ENCODE results near the gene IVL. TPM values are rescaled to one million over a fixed set of nuclear protein-coding genes. Genes with fewer than 3 reads are reported as not detected.
A peak's percentile ranks its signal among the peaks of the same experiment; 100 is the strongest.

IVL gene
- polyA plus RNA-seq (ENCODE audit: insufficient read length in 12 of 12) = 10 to 100 TPM in 2 of 12 donors, 1 to 10 TPM in 1, under 1 TPM in 2, not detected in 7; 0.08 to 36.1 (median 1.9) TPM
- long read RNA-seq, donor 1 = 0 reads
- long read RNA-seq, donor 2 = 0 reads
- long read RNA-seq, donor 3 = 0 reads
- long read RNA-seq, donor 4 = 0 reads
- long read RNA-seq, donor 5 = 0 reads
- long read RNA-seq, donor 6 = 0 reads
- long read RNA-seq, donor 7 = 0 reads
- long read RNA-seq, donor 8 = 0 reads
- long read RNA-seq, donor 9, partial matches to known transcripts = 5 of 5 reads
- long read RNA-seq, donor 9, other reads (novel, unspliced or antisense) = 0 of 5 reads
- long read RNA-seq, donor 10 = 0 reads
- long read RNA-seq, donor 11 = 0 reads

DNA sequence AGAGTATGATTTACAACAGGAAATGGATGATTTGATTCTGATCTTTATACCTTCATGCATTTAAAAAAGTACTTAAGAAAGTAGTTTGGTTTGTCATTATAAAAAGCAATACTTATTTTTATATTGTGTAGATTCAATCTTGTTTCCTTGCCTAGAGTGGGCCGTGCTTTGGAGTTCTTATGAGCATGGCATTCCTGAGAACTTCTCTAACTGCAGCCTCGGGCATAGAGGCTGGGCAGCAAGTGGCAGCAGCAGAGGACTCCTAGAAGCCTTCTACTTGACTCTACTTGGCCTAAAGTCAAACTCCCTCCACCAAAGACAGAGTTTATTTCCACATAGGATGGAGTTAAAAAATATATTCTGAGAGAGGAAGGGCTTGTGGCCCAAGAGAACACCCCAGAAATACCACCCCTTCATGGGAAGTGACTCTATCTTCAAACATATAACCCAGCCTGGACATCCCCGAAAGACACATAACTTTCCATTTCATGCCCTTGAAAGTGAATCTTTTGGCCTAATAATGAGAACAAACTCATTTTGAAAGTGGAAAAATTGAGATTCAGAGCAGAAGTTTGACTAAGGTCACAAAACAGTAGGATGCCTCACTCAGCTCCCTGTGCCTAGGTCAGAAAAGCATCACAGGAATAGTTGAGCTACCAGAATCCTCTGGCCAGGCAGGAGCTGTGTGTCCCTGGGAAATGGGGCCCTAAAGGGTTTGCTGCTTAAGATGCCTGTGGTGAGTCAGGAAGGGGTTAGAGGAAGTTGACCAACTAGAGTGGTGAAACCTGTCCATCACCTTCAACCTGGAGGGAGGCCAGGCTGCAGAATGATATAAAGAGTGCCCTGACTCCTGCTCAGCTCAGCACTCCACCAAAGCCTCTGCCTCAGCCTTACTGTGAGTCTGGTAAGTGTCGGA is at the start of gene IVL:
Gene IVL, plus strand, starts transcription at position 861 of the 916 bp plus-strand sequence. CDS start 1,252 bp downstream, outside the sequence.
- DNase-seq = no peak

DNA sequence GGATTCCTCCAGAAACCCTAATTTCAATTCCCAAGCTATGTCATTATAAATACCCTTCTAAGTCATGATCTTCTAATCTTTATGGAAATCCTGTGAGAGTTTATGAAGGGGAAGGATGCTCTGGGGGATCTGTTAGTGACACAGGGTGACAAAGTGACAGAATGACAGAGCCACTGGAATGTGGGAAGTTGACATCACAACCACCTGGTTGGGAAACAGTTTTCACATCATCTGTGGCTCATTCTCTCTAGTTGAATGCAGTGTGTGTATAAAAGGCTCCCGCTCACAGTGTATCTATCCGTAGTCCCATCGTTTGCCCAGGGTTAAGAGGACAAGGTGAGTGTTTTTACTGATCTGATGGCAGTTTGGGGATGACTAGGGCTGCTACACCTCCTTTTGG is 48.6 kb upstream of the IVL start, which contains the start of gene LCE7A:
Gene LCE7A, plus strand, starts transcription at position 301 of the 400 bp plus-strand sequence. CDS start 702 bp downstream, outside the sequence.
- no peak for DNase-seq

GRCh38 chr1:152860129-152860528 is 48.2 kb upstream of the IVL start:
- no peak for DNase-seq

DNA sequence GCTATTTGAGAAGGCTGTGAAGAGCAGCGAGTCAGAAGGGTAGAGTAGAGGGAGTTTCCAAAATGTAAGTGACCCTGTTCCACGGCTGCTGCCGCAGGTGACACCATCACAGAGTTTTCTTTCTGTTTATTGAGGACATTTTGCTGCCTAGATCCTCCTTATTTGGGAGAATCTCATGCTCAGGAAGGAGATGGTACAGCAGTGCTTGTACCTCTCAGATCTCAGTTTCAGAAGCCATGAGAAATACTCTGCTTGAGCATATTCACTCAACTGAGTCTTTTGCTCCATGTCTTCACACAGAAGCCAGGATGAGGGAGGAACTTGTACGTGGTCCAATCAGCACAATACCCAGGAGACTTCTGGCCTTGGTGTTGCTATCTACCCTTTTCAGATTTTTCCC is 47.0 kb upstream of the IVL start:
- DNase-seq = no peak

DNA sequence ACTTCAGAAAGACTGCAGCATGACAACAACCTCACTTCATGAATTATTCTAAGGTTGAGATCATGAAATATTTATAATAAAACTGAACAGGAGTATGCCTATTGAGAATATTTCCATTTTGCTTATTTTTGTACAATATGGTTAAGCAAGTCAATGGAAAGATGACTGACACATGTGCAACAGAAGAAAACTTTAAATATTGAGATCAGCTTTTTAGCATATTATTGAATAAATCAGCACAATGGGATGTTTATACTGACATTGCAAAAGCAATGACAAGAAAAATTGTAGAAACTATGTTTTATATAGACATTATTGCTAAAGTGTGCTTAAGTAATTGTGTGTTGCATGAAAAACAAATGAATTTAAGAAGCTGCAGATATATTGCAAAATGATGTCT is 43.9 kb upstream of the IVL start:
- no peak for DNase-seq

- DNase-seq = no peak
Observed at GRCh38 chr1:152866321-152866720, 42.0 kb upstream of the IVL start.

- peak; percentile 54 for DNase-seq
Observed at GRCh38 chr1:152869808-152870419, 38.4 kb upstream of the IVL start.

DNA sequence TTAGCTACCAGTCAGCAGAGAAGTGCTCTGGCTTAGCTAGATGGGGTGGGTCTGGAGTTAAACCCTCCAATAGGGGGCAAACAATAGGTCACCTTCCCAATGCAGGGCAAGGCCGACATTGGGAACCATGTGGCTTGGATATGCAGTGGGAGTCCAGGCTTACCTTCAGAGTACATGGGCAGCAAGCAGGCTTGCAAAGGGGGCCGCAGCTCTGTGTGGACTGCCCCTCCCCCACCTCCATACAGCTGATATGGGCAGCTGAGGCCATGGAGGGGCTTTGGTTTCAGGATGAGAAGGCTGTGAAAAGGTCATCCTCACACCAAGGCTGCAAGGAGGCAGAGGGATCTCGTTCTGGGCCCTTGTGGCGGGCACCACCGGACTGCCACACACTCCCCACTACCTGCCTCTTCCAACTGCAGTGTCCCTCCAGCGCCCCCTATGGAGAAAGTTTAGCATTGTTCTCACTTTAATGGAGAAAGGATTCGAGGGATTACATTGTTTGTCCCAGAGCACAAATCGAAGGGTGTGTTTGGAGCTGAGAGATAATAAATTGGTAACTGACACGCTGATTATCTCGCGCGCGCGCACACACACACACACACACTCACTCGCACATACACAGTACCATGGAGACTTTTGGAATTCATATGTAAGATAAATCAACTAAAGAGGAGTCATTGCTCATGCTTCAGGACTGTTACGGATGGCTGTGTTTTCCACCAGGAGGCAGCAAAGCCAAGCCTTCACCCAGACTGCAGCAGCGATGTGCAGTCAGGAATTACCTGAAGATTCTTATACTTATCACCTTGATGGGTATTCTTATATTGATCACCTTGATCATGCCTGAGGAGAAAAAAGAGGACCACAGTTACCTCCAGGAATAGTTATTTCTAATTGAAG is 37.3 kb upstream of the IVL start:
- no peak for DNase-seq

DNA sequence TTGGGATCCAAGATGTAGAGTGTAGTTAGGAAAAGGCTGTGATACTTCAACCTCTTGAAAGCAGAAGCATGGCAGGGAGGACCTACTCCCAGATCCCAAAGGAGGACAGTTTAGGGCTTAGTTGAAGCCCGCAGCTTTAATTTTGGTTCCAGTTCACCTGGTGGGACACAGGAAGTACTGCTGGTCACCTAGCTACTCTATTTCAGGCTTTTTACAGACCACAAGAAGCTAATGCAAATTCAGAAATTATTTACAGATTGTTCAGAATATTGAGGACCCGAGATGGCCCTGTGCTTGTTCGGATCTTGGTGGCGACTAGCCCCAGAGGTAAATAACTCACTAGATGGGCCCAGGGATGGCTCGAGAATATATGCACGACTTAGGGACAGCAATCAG is 36.6 kb upstream of the IVL start:
- DNase-seq = no peak

GRCh38 chr1:152873495-152873894 is 34.9 kb upstream of the IVL start:
- DNase-seq = no peak

DNA sequence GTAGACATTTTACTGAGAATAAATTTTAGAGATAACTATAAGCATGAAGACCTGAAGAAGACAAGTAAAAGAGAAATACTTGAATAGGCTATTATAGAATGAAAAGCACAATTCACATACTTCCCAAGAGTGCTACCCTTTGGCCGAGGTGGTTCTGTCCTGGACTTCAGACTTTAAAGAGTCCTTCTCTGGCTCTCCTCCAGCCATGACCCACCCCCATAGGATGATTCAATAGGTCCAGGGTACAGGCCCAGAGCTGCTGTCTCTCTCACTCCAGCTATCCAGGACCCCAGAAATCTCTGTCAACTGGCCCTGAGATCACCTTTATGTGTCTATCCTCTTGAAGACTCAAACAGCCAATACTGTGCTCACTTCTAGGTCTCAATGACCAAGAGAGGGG is 31.5 kb upstream of the IVL start:
- no peak for DNase-seq

GRCh38 chr1:152878042-152878441 is 30.3 kb upstream of the IVL start, which contains the start of gene SMCP:
SMCP (plus strand) TSS chr1:152878322; CDS start chr1:152884423, 6,101 bp downstream.
- DNase-seq = no peak

- no peak for DNase-seq
Observed at GRCh38 chr1:152879559-152880198, 28.7 kb upstream of the IVL start.

DNA sequence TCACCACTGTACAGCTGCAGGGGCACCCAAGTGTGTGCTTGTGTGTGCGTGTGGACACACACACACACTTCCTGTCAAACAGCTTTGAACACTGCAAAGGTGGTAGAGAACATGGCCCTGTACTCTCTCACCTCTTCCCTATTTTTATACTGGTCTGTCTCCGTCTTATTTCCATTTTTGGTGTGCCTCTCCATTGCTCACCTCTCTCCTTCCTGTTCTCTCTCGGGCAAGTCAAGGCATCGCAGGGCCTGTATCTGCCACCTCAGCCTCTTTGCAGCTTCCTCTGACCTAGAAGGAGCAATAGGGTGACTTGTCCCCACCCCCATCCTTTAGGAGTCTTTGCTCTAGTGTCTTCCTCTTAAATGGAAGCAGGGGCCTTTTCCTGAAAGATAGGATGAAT is 28.0 kb upstream of the IVL start:
- no peak for DNase-seq

- DNase-seq = no peak
Observed at GRCh38 chr1:152880907-152881306, 27.4 kb upstream of the IVL start.

DNA sequence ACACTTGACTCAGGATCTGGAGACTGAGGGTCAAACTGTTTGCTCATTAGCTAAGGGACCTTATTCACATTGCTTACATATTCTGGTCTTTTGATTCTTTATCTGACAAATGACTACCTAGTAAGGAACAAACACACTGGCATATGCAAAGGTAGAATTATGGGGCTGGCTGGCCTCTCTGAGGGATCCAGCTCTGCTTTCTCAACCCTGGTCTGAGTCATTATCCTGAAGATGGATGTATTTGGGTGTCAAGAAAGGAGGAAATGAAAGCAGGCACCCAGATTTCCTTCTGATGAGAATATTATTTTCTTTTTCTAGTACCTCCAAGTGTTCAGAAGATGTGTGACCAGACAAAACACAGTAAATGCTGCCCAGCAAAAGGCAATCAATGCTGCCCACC is 24.3 kb upstream of the IVL start:
- no peak for DNase-seq

DNA sequence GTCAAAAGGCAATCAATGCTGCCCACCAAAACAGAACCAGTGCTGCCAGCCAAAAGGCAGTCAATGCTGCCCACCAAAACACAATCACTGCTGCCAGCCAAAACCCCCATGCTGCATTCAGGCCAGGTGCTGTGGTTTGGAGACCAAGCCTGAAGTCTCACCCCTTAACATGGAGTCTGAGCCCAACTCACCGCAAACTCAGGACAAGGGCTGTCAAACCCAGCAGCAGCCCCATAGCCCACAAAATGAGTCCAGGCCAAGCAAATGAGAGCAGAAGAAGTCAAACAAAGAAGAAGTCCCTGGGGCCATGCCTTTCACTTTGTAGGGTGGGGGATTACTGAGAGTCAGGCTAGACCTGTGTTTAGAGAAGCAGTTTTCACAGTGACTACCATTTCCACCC is 23.8 kb upstream of the IVL start:
- DNase-seq = no peak

- no peak for DNase-seq
Observed at GRCh38 chr1:152884966-152885624, 23.3 kb upstream of the IVL start.

DNA sequence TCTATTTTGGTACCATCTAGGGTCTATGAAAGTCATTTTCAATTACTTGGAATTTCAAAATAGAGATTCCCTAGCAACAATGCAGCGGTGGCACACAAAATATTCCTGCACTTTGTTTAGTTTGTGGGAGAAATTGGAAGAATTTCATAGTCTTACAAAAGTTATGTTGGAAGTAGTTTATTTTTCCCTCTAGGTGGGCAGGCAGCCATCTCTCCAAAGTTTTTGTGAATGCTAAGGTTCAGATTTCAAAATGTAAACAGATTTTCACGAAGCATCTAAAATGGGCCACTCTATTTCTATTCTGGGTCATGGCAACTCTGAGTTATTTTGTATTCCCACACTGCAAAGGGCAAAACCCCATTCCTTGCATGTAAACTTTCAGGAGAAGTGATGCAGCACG is 22.3 kb upstream of the IVL start:
- no peak for DNase-seq

DNA sequence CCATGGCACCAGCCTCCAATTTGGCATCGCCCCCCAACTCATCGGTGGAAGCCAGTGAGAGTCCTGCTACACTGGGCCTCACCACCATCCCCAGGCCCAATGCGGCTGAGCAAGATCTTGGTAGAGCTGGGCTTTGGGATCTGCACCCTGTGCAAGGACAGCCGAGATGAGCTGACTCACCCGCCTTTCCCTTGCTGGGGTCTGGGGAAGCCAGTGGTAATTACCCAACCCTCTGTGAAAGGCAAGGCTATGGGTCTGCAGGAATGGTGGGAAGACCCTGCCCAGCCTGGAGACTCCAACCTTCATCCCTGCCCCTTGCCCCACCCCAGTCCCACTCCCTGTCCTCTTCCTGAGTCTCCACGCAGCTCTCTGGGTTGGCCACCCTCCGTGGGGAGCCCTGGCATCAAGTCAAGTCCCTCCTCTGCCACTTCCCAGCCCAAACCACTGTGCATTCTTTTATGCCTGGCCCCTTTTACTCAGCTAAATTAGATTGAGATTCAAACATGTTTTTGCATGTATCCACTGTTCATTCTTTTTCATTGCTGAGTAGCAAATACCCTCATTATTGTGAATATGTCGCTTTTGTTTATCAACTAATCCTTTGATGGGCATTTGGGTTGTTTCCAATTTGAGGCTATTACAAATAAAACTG is 21.5 kb upstream of the IVL start:
- DNase-seq = no peak

All from muscle of arm (tissue), 14 donors.